PC-9 (cell line): ENCODE data around the gene MYH14.

Experiments
- EZH2 ChIP-seq: fragments of 200-600 bp; sonication (generic); IDR thresholded peaks from 2 replicates; pipeline ENCODE4 v1.8.0; 2017; ENCODE audit warnings: antibody characterized with exemption, low read depth
- TF ChIP-seq, protein P1 (sequence below): fragments of 200-600 bp; sonication (generic); conservative IDR thresholded peaks from 2 replicates; pipeline ENCODE4 v1.6.1; 2017; ENCODE audit warnings: mixed run types, antibody characterized with exemption, mild to moderate bottlenecking, moderate library complexity

GRCh38 chr19:50317115-50317514, 113.7 kb downstream of the MYH14 start:
- TF ChIP-seq, protein P1, sequence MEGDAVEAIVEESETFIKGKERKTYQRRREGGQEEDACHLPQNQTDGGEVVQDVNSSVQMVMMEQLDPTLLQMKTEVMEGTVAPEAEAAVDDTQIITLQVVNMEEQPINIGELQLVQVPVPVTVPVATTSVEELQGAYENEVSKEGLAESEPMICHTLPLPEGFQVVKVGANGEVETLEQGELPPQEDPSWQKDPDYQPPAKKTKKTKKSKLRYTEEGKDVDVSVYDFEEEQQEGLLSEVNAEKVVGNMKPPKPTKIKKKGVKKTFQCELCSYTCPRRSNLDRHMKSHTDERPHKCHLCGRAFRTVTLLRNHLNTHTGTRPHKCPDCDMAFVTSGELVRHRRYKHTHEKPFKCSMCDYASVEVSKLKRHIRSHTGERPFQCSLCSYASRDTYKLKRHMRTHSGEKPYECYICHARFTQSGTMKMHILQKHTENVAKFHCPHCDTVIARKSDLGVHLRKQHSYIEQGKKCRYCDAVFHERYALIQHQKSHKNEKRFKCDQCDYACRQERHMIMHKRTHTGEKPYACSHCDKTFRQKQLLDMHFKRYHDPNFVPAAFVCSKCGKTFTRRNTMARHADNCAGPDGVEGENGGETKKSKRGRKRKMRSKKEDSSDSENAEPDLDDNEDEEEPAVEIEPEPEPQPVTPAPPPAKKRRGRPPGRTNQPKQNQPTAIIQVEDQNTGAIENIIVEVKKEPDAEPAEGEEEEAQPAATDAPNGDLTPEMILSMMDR: no peak
- TF ChIP-seq EZH2: no peak
